ENCODE measurements around the gene RPS6KC1. TPM values are rescaled to one million over a fixed set of nuclear protein-coding genes. Genes with fewer than 3 reads are reported as not detected.
"Not testable (repeated sequence)": the region's sequence is repeated elsewhere in the genome, so short reads cannot be mapped to it uniquely, and the experiment has no call there.

RPS6KC1 gene
- polyA plus RNA-seq, 1 donor (not counting 4 experiments of a cell fraction or from before 2014, with no cell fraction given), result 13.0 TPM

GRCh38 chr1:213194855-213195254 lies 143.8 kb downstream of the RPS6KC1 start:
- Histone ChIP-seq H3K27me3 (ENCODE audit: control insufficient read depth, extremely low read depth, insufficient read depth, low read length) (no peaks in the 10 kb centered on the region), H2AFZ (ENCODE audit: control insufficient read depth, low read length) (no peak overlapping the region), H3K27ac (ENCODE audit: control insufficient read depth, insufficient read depth, low read length) (no peak overlapping the region), H4K20me1 (ENCODE audit: control insufficient read depth, extremely low read depth, insufficient read depth, low read length) (no peaks in the 10 kb centered on the region), H3K79me2 (ENCODE audit: control insufficient read depth, insufficient read depth, low read length) (no peaks in the 10 kb centered on the region), H3K4me3 (ENCODE audit: control insufficient read depth in 2 of 3, extremely low read depth in 1 of 3, insufficient read depth in 2 of 3, low read depth in 1 of 3, low read length in 3 of 3) (no peak overlapping the region), H3K4me2 (ENCODE audit: control insufficient read depth, extremely low read depth, insufficient read depth, low read depth, low read length) (no peak overlapping the region), H3K36me3 (ENCODE audit: control insufficient read depth in 2 of 2, extremely low read depth in 1 of 2, insufficient read depth in 2 of 2, low read length in 2 of 2) (no peaks in the 10 kb centered on the region), H3K4me1 (ENCODE audit: control insufficient read depth, extremely low read depth, insufficient read depth, low read length) (no peaks in the 10 kb centered on the region), H3K9me1 (ENCODE audit: control insufficient read depth, extremely low read depth, insufficient read depth, low read length) (no peaks in the 10 kb centered on the region), H3K9me3 (ENCODE audit: control insufficient read depth, low read depth, low read length) (no peaks in the 10 kb centered on the region), H3K9ac (ENCODE audit: control insufficient read depth, extremely low read depth, insufficient read depth, low read length) (no peak overlapping the region)
- FAIRE-seq (no peak), DNase-seq (ENCODE audit: low read depth, low spot score) (no peak)
- TF ChIP-seq CTCF (optimal IDR thresholded peaks at IDR 0.05 in 1 of 3, IDR thresholded peaks at IDR 0.05 in 1 of 3, conservative IDR thresholded peaks at IDR 0.05 in 1 of 3; ENCODE audit: extremely low read depth in 1 of 3, insufficient read depth in 2 of 3, low read length in 3 of 3) (no peak), EZH2 (IDR thresholded peaks at IDR 0.05; ENCODE audit: low read length) (no peak)
- dilution Hi-C loops (cut with MboI; ENCODE audit: extremely low pct_ligation_motif_present, low sequenced_read_pairs), result no loop called here

- H3K9ac ChIP-seq (ENCODE audit: control insufficient read depth, extremely low read depth, insufficient read depth, low read length); dilution Hi-C loops (cut with MboI; ENCODE audit: extremely low pct_ligation_motif_present, low sequenced_read_pairs); H3K4me1 ChIP-seq (ENCODE audit: control insufficient read depth, extremely low read depth, insufficient read depth, low read length); DNase-seq (ENCODE audit: low read depth, low spot score); H3K36me3 ChIP-seq (ENCODE audit: control insufficient read depth in 2 of 2, extremely low read depth in 1 of 2, insufficient read depth in 2 of 2, low read length in 2 of 2); H3K9me1 ChIP-seq (ENCODE audit: control insufficient read depth, extremely low read depth, insufficient read depth, low read length); H3K4me3 ChIP-seq (ENCODE audit: control insufficient read depth in 2 of 3, extremely low read depth in 1 of 3, insufficient read depth in 2 of 3, low read depth in 1 of 3, low read length in 3 of 3); FAIRE-seq; H3K27me3 ChIP-seq (ENCODE audit: control insufficient read depth, extremely low read depth, insufficient read depth, low read length); H4K20me1 ChIP-seq (ENCODE audit: control insufficient read depth, extremely low read depth, insufficient read depth, low read length); H3K27ac ChIP-seq (ENCODE audit: control insufficient read depth, insufficient read depth, low read length); H3K9me3 ChIP-seq (ENCODE audit: control insufficient read depth, low read depth, low read length); H3K79me2 ChIP-seq (ENCODE audit: control insufficient read depth, insufficient read depth, low read length); H2AFZ ChIP-seq (ENCODE audit: control insufficient read depth, low read length); H3K4me2 ChIP-seq (ENCODE audit: control insufficient read depth, extremely low read depth, insufficient read depth, low read depth, low read length): not testable (repeated sequence)
Measured at GRCh38 chr1:213196328-213197054, 145.4 kb downstream of the RPS6KC1 start.

- no peak for FAIRE-seq
- Histone ChIP-seq H3K27ac (ENCODE audit: control insufficient read depth, insufficient read depth, low read length) (no peak overlapping the region), H3K4me1 (ENCODE audit: control insufficient read depth, extremely low read depth, insufficient read depth, low read length) (peaks cover 2% of the 10 kb centered on the region), H3K79me2 (ENCODE audit: control insufficient read depth, insufficient read depth, low read length) (no peaks in the 10 kb centered on the region), H3K4me2 (ENCODE audit: control insufficient read depth, extremely low read depth, insufficient read depth, low read depth, low read length) (no peak overlapping the region), H3K4me3 (ENCODE audit: control insufficient read depth in 2 of 3, extremely low read depth in 1 of 3, insufficient read depth in 2 of 3, low read depth in 1 of 3, low read length in 3 of 3) (no peak overlapping the region), H2AFZ (ENCODE audit: control insufficient read depth, low read length) (no peak overlapping the region), H3K9ac (ENCODE audit: control insufficient read depth, extremely low read depth, insufficient read depth, low read length) (no peak overlapping the region), H4K20me1 (ENCODE audit: control insufficient read depth, extremely low read depth, insufficient read depth, low read length) (no peaks in the 10 kb centered on the region), H3K9me3 (ENCODE audit: control insufficient read depth, low read depth, low read length) (no peaks in the 10 kb centered on the region), H3K9me1 (ENCODE audit: control insufficient read depth, extremely low read depth, insufficient read depth, low read length) (no peaks in the 10 kb centered on the region), H3K27me3 (ENCODE audit: control insufficient read depth, extremely low read depth, insufficient read depth, low read length) (no peaks in the 10 kb centered on the region), H3K36me3 (ENCODE audit: control insufficient read depth in 2 of 2, extremely low read depth in 1 of 2, insufficient read depth in 2 of 2, low read length in 2 of 2) (no peaks in the 10 kb centered on the region)
- dilution Hi-C loops (cut with MboI; ENCODE audit: extremely low pct_ligation_motif_present, low sequenced_read_pairs), result no loop called here
- no peak for DNase-seq (ENCODE audit: low read depth, low spot score)
- no peak for TF ChIP-seq CTCF (optimal IDR thresholded peaks at IDR 0.05 in 1 of 3, IDR thresholded peaks at IDR 0.05 in 1 of 3, conservative IDR thresholded peaks at IDR 0.05 in 1 of 3; ENCODE audit: extremely low read depth in 1 of 3, insufficient read depth in 2 of 3, low read length in 3 of 3)
- no peak for TF ChIP-seq EZH2 (IDR thresholded peaks at IDR 0.05; ENCODE audit: low read length)
Measured at GRCh38 chr1:213200630-213201029, 149.6 kb downstream of the RPS6KC1 start.

All from keratinocyte (primary cell).